K562 (cell line): ENCODE data around the gene B3GNT9. TPM values are rescaled to one million over a fixed set of nuclear protein-coding genes. Genes with fewer than 3 reads are reported as not detected.
A peak's percentile ranks its signal among the peaks of the same experiment; 100 is the strongest.

ENCODE experiments used
- ATAC-seq: fragments of 200-7000 bp; cut with Tn5 transposase; 3 replicates; pipeline ENCODE4 v1.9.1; 2020; ENCODE audit warnings: moderate library complexity
- BruUV-seq: library from RNA; stranded (reverse); fragments of 400-500 nt; replicated peaks from 2 replicates; lab custom pipeline; 2021; lab: Mats Ljungman, UMichigan
- CTCF ChIA-PET: fragments of 300-600 bp; formaldehyde crosslinking; extraction: SDS; loops from one replicate; lab custom pipeline; 2021; ENCODE audit warnings: low intra/inter-chr PET ratio; lab: Yijun Ruan, JAX
- POLR2A ChIA-PET: fragments of 300-600, 350-650 bp; sonication (Branson Sonifier 250); formaldehyde crosslinking; extraction: SDS; loops from one replicate; lab custom pipeline; 2021; ENCODE audit warnings: antibody characterized with exemption, inconsistent platforms; lab: Yijun Ruan, JAX
- DNase-seq, 4 experiments: peaks; one replicate each; pipeline versions ENCODE4 v3.0.0 to v3.0.0-alpha.2; 2011 to 2018; ENCODE audit warnings: low spot score in 3 of 4, mixed read lengths in 3 of 4; ENCODE audit errors: extremely low read depth in 1 of 4
- FAIRE-seq: peaks from 2 replicates; lab custom pipeline; 2011; peaks lifted over from hg19 to GRCh38; lab: Jason Lieb, UNC
- H2AFZ ChIP-seq: 2 replicates; pipeline ENCODE4 v1.6.0; 2011; ENCODE audit warnings: low read depth, low read length, control low read depth, inconsistent platforms
- H3K27ac ChIP-seq: fragments of 200-600 bp; 3 replicates; pipeline ENCODE4 v1.8.0; 2011; ENCODE audit warnings: low read depth, mild to moderate bottlenecking, control low read depth, inconsistent platforms, low read length, moderate library complexity, mixed read lengths; ENCODE audit errors: extremely low read depth
- H3K27me3 ChIP-seq, 2 experiments: fragments of 300-600 bp in 1 of 2; 2 replicates in 1 of 2; 3 replicates in 1 of 2; pipeline versions ENCODE4 v1.6.0 to v1.8.0; 2011; ENCODE audit warnings: inconsistent platforms in 2 of 2, low read length in 2 of 2, mild to moderate bottlenecking in 1 of 2, mixed read lengths in 1 of 2, moderate library complexity in 1 of 2; ENCODE audit not compliant: control insufficient read depth in 2 of 2, insufficient read depth in 2 of 2
- H3K36me3 ChIP-seq: fragments of 300-600 bp; 3 replicates; pipeline ENCODE4 v1.8.0; 2011; ENCODE audit warnings: mild to moderate bottlenecking, low read length, inconsistent platforms; ENCODE audit not compliant: control insufficient read depth, insufficient read depth
- H3K4me1 ChIP-seq, 2 experiments: fragments of 200-600 bp in 1 of 2; replicated peaks in 1 of 2; 2 replicates in 1 of 2; 3 replicates in 1 of 2; pipeline versions ENCODE4 v1.5.1 to v1.8.0; 2011; ENCODE audit warnings: inconsistent platforms in 2 of 2, low read length in 2 of 2, mild to moderate bottlenecking in 1 of 2, mixed read lengths in 1 of 2, moderate library complexity in 1 of 2; ENCODE audit not compliant: control insufficient read depth in 2 of 2, insufficient read depth in 2 of 2
- H3K4me2 ChIP-seq: 2 replicates; pipeline ENCODE4 v1.6.1; 2011; ENCODE audit warnings: low read length, control low read depth, inconsistent platforms, mixed read lengths; ENCODE audit not compliant: insufficient read depth
- H3K4me3 ChIP-seq: fragments of 200-600 bp; sonication (generic), shearing (Covaris generic); 2 replicates; pipeline ENCODE4 v1.5.1; 2016; ENCODE audit warnings: control low read depth, inconsistent platforms
- H3K79me2 ChIP-seq: fragments of 200-600 bp; 3 replicates; pipeline ENCODE4 v1.8.0; 2011; ENCODE audit warnings: low read length, inconsistent platforms; ENCODE audit not compliant: control insufficient read depth, insufficient read depth
- H3K9ac ChIP-seq, 2 experiments: 2 replicates each; pipeline versions ENCODE4 v1.6.0 to v1.6.1; 2011; ENCODE audit warnings: low read depth in 2 of 2, low read length in 2 of 2, control low read depth in 1 of 2, inconsistent platforms in 1 of 2, mild to moderate bottlenecking in 1 of 2, mixed read lengths in 1 of 2; ENCODE audit not compliant: insufficient read depth in 1 of 2
- H3K9me1 ChIP-seq: one replicate; pipeline ENCODE4 v1.6.0; 2011; ENCODE audit warnings: inconsistent platforms, mild to moderate bottlenecking, low read length, moderate library complexity; ENCODE audit not compliant: control insufficient read depth, insufficient read depth
- H3K9me3 ChIP-seq: replicated peaks from 2 replicates; pipeline ENCODE4 v1.5.1; 2011; ENCODE audit warnings: low read depth, low read length, inconsistent platforms; ENCODE audit not compliant: control insufficient read depth, insufficient read depth
- H4K20me1 ChIP-seq: replicated peaks from 2 replicates; pipeline ENCODE4 v1.6.1; 2011; ENCODE audit warnings: low read length, inconsistent platforms, mixed read lengths; ENCODE audit not compliant: control insufficient read depth, insufficient read depth
- CBFA2T2 ChIP-seq: fragments of 450-650 bp; conservative IDR thresholded peaks from 2 replicates; pipeline ENCODE4 v1.6.1; 2017; ENCODE audit warnings: mild to moderate bottlenecking
- CHD2 ChIP-seq: IDR thresholded peaks from 2 replicates; pipeline ENCODE4 v1.6.1; 2011; ENCODE audit warnings: low read depth, low read length
- ELF1 ChIP-seq: fragments of 200-800 bp; sonication (Bioruptor generic); IDR thresholded peaks from 2 replicates; pipeline ENCODE4 v1.6.1; 2016; ENCODE audit warnings: missing genetic modification characterization, missing compliant biosample characterization
- ESRRA ChIP-seq: fragments of 450-650 bp; IDR thresholded peaks from 2 replicates; pipeline ENCODE4 v1.6.1; 2014; ENCODE audit warnings: low read depth, mild to moderate bottlenecking, moderate library complexity, borderline replicate concordance
- FOSL1 ChIP-seq: fragments of 200-800 bp; sonication (Bioruptor generic); conservative IDR thresholded peaks from 2 replicates; pipeline ENCODE4 v1.6.1; 2016; ENCODE audit warnings: missing genetic modification characterization, missing compliant biosample characterization
- HDGF ChIP-seq: fragments of 450-650 bp; IDR thresholded peaks from 2 replicates; pipeline ENCODE4 v1.6.1; 2016
- KLF16 ChIP-seq: IDR thresholded peaks from 2 replicates; pipeline ENCODE4 v1.6.1; 2016; ENCODE audit warnings: antibody characterized with exemption
- MXI1 ChIP-seq: IDR thresholded peaks from 2 replicates; pipeline ENCODE4 v1.6.1; 2011; ENCODE audit warnings: low read depth, mild to moderate bottlenecking, improper control_type of control experiment, low read length
- NR2C1 ChIP-seq, 2 experiments: fragments of 450-650 bp; IDR thresholded peaks; 2 replicates each; pipeline ENCODE4 v1.6.1; 2017; ENCODE audit warnings: mild to moderate bottlenecking in 2 of 2, antibody characterized with exemption in 1 of 2, inconsistent platforms in 1 of 2, missing compliant biosample characterization in 1 of 2, missing genetic modification characterization in 1 of 2
- PML ChIP-seq: IDR thresholded peaks from 2 replicates; pipeline ENCODE4 v1.6.1; 2012; ENCODE audit warnings: low read length, inconsistent platforms
- PRMT5 ChIP-seq: sonication (generic); formaldehyde crosslinking; IDR thresholded peaks from 2 replicates; pipeline ENCODE4 v1.5.0; 2020; ENCODE audit warnings: missing genetic modification reagents
- RAD51 ChIP-seq: fragments of 450-650 bp; IDR thresholded peaks from 2 replicates; pipeline ENCODE4 v1.7.1; 2016; ENCODE audit warnings: low read depth, mild to moderate bottlenecking, borderline replicate concordance
- TCF3 ChIP-seq: sonication (generic); formaldehyde crosslinking; IDR thresholded peaks from 2 replicates; pipeline ENCODE4 v1.4.0; 2020; ENCODE audit warnings: mild to moderate bottlenecking, missing genetic modification reagents
- TFE3 ChIP-seq: fragments of 450-650 bp; formaldehyde crosslinking; IDR thresholded peaks from 2 replicates; pipeline ENCODE4 v1.4.0; 2020; ENCODE audit warnings: mild to moderate bottlenecking, mixed read lengths
- TOE1 ChIP-seq, 2 experiments: fragments of 450-650 bp in 1 of 2; sonication (generic) in 1 of 2; formaldehyde crosslinking in 1 of 2; IDR thresholded peaks; 2 replicates each; pipeline versions ENCODE4 v1.7.1 to v1.8.0; 2016 to 2022; ENCODE audit warnings: borderline replicate concordance in 2 of 2, mild to moderate bottlenecking in 2 of 2, antibody characterized with exemption in 1 of 2, inconsistent platforms in 1 of 2, low read depth in 1 of 2, missing genetic modification reagents in 1 of 2, moderate library complexity in 1 of 2
- WHSC1 ChIP-seq: IDR thresholded peaks from one replicate; pipeline ENCODE4 v1.6.1; 2012; ENCODE audit warnings: low read length, control low read depth, inconsistent platforms
- ZFP1 ChIP-seq: fragments of 450-650 bp; formaldehyde crosslinking; IDR thresholded peaks from 2 replicates; pipeline ENCODE4 v1.4.0; 2020; ENCODE audit warnings: mild to moderate bottlenecking, mixed read lengths
- ZFP91 ChIP-seq: sonication (generic); formaldehyde crosslinking; IDR thresholded peaks from 2 replicates; pipeline ENCODE4 v1.8.0; 2022; ENCODE audit warnings: mild to moderate bottlenecking, missing genetic modification reagents
- ZNF12 ChIP-seq: sonication (generic); formaldehyde crosslinking; IDR thresholded peaks from 2 replicates; pipeline ENCODE4 v1.4.0; 2020; ENCODE audit warnings: mild to moderate bottlenecking, missing genetic modification reagents
- ZNF263 ChIP-seq: sonication (generic); formaldehyde crosslinking; IDR thresholded peaks from 2 replicates; pipeline ENCODE4 v1.8.0; 2022; ENCODE audit warnings: mild to moderate bottlenecking, missing genetic modification reagents, borderline replicate concordance
- WGBS: fragments of 100-300 bp; shearing (Covaris generic); methylation state at CpG from one replicate; pipeline ENCODE4 v1.1.6; 2016; ENCODE audit warnings: low coverage, mixed read lengths; ENCODE audit not compliant: insufficient coverage; ENCODE audit errors: missing lambda C conversion rate; 5-methylcytosine and 5-hydroxymethylcytosine counted together
- in situ Hi-C: fragments of 300-500 bp; cut with MboI; formaldehyde crosslinking; loops from 4 replicates; pipeline ENCODE4 v1.15.0; 2018; ENCODE audit warnings: inconsistent platforms, mixed read lengths
- intact Hi-C: fragments of 100-400 bp; cut with micrococcal nuclease; formaldehyde crosslinking; loops from 2 replicates; pipeline ENCODE4 v1.14.2; 2022
- polyA plus RNA-seq, 8 experiments: library from polyadenylated mRNA; depleted of rRNA in 4 of 8; stranded (reverse) in 5 of 8; unstranded in 3 of 8; fragments of >200 nt; fragmentation: Nextera tagmentation in 2 of 8; fragmentation: Illumina TruSeq in 1 of 8; extraction: Ambion mirVana in 2 of 8; extraction: Trizol in 1 of 8; gene quantifications; 2 replicates each; pipeline versions ENCODE4 v1.2.1 to v1.2.3, GENCODE V29; 2011 to 2014; ENCODE audit warnings: inconsistent platforms in 1 of 8, missing spikeins in 1 of 8
- total RNA-seq, 7 experiments: library from RNA; depleted of rRNA in 6 of 7; stranded (reverse); fragments of >200 nt in 6 of 7; fragmentation: Illumina TruSeq in 2 of 7; extraction: Trizol in 2 of 7; gene quantifications; 2 replicates each; pipeline versions ENCODE4 v1.2.1 to v1.2.3, GENCODE V29; 2011 to 2021; ENCODE audit warnings: low replicate concordance in 1 of 7
- TF ChIP-seq, protein P1 (sequence below): fragments of 250-450 bp; sonication (Bioruptor Pico); IDR thresholded peaks from 2 replicates; pipeline ENCODE4 v1.6.1; 2021; ENCODE audit warnings: mild to moderate bottlenecking

B3GNT9 gene
- total and polyA plus RNA-seq, 9 of the 15 experiments (the other 6 are each of a cell fraction or from before 2014, with no cell fraction given) = 0.01 to 1.8 (median 1.1) TPM; not detected in 1

DNA sequence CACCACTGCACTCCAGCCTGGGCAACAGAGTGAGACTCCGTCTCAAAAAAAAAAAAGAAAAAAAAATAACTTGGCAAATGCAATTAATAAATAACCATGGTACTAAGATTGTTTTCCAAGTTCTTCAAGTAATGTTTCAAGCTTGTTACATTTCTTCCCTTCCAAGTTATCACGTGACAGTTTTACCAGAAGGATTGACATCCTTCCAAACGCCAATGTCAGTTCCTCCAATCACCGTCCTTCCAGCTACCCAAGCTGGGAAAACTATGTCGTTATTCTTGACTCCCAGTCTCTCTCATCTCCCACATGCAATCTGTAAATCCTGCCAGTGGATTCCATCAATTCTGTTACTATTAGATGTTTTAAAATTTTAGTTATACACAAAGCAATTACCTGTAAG lies 44.9 kb downstream of the B3GNT9 start:
- no TSS peak for BruUV-seq
- H4K20me1 ChIP-seq = no peaks in the 10 kb centered on the region
- no peak for ATAC-seq
- no peaks in the 10 kb centered on the region for H3K9me3 ChIP-seq
- no peak overlapping the region for H3K4me3 ChIP-seq
- ChIA-PET CTCF (no interaction called here), POLR2A (no interaction called here)
- no peaks in the 10 kb centered on the region for H3K27me3 ChIP-seq
- no peak overlapping the region for H3K4me2 ChIP-seq
- H2AFZ ChIP-seq = no peak overlapping the region
- peaks cover 12% of the 10 kb centered on the region for H3K79me2 ChIP-seq
- in situ Hi-C loops (no loop called here), intact Hi-C loops (no loop called here)
- WGBS = 25% methylated on average over 5 of the region's 5 CpGs
- peaks cover 6% of the 10 kb centered on the region; the same call in 1 of the 3 replicates for H3K36me3 ChIP-seq
- no peak overlapping the region for H3K9ac ChIP-seq
- FAIRE-seq = no peak
- H3K4me1 ChIP-seq = peaks cover 7 to 14% of the 10 kb centered on the region in 2 experiments; a peak in 4 of 5 replicates
- TF ChIP-seq NR2C1 (IDR thresholded peaks at IDR 0.05) = no peak
- no peak for TF ChIP-seq NR2C1 (tag; IDR thresholded peaks at IDR 0.05)
- no peak for TF ChIP-seq MXI1
- no peak for TF ChIP-seq WHSC1
- TF ChIP-seq HDGF = no peak
- peak; percentile 29; the same call in 1 of the 2 replicates for TF ChIP-seq CBFA2T2
- TF ChIP-seq TOE1 (IDR thresholded peaks at IDR 0.05; ENCODE audit: borderline replicate concordance) = peak; percentile 50; the same call in 1 of the 2 replicates
- TF ChIP-seq TOE1 (CRISPR knock-in tag; IDR thresholded peaks at IDR 0.05; ENCODE audit: borderline replicate concordance, low read depth) = no peak
- peak; percentile 92 for TF ChIP-seq TFE3 (CRISPR knock-in tag)
- no peak for TF ChIP-seq ESRRA
- TF ChIP-seq FOSL1 (tag) = no peak
- TF ChIP-seq CHD2 = no peak
- TF ChIP-seq PML = no peak
- no peak for TF ChIP-seq PRMT5
- TF ChIP-seq ZNF263 (CRISPR knock-in tag) = no peak
- no peak for TF ChIP-seq ZFP1 (CRISPR knock-in tag)
- no peak for TF ChIP-seq ELF1
- TF ChIP-seq ZNF12 (CRISPR knock-in tag) = no peak
- peak; percentile 70 for TF ChIP-seq RAD51
- no peak for TF ChIP-seq KLF16
- no peak for TF ChIP-seq ZFP91 (CRISPR knock-in tag)
- no peak for TF ChIP-seq TCF3 (CRISPR knock-in tag)
- TF ChIP-seq, protein P1, sequence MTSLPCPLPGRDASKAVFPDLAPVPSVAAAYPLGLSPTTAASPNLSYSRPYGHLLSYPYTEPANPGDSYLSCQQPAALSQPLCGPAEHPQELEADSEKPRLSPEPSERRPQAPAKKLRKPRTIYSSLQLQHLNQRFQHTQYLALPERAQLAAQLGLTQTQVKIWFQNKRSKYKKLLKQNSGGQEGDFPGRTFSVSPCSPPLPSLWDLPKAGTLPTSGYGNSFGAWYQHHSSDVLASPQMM (CRISPR knock-in tag) = no peak
- no peaks in the 10 kb centered on the region for H3K9me1 ChIP-seq
- DNase-seq = no peak
- no peak overlapping the region for H3K27ac ChIP-seq
